RWPE2 (cell line): ENCODE measurements around the gene MED10.
A peak's percentile ranks its signal among the peaks of the same experiment; 100 is the strongest.

ENCODE experiments used
- ATAC-seq: fragments of 200-7000 bp; cut with Tn5 transposase; 3 replicates; pipeline ENCODE4 v1.9.1; 2021; ENCODE audit warnings: low read depth
- DNase-seq: peaks from one replicate; pipeline ENCODE4 v3.0.0-alpha.2; 2020; ENCODE audit warnings: low spot score
- H3K27ac ChIP-seq: fragments of 450-650 bp; 2 replicates; pipeline ENCODE4 v1.5.1; 2017; ENCODE audit warnings: mild to moderate bottlenecking; ENCODE audit not compliant: poor library complexity, severe bottlenecking
- H3K27me3 ChIP-seq: fragments of 250-450 bp; sonication (Bioruptor Pico); 2 replicates; pipeline ENCODE4 v1.5.1; 2021; ENCODE audit warnings: mild to moderate bottlenecking, moderate library complexity; ENCODE audit not compliant: insufficient read depth, poor library complexity, severe bottlenecking
- H3K36me3 ChIP-seq: fragments of 250-450 bp; sonication (Bioruptor Pico); 2 replicates; pipeline ENCODE4 v1.5.1; 2020; ENCODE audit warnings: low read depth, mild to moderate bottlenecking, moderate library complexity
- H3K4me1 ChIP-seq: fragments of 250-450 bp; sonication (Bioruptor Pico); 2 replicates; pipeline ENCODE4 v1.5.1; 2021; ENCODE audit warnings: mild to moderate bottlenecking, moderate library complexity; ENCODE audit not compliant: insufficient read depth, poor library complexity, severe bottlenecking
- H3K4me3 ChIP-seq: fragments of 250-450 bp; sonication (Bioruptor Pico); 2 replicates; pipeline ENCODE4 v1.5.1; 2021; ENCODE audit warnings: mild to moderate bottlenecking, moderate library complexity; ENCODE audit not compliant: severe bottlenecking
- H3K9me3 ChIP-seq: fragments of 250-450 bp; sonication (Bioruptor Pico); 2 replicates; pipeline ENCODE4 v1.5.1; 2021; ENCODE audit warnings: mild to moderate bottlenecking, moderate library complexity; ENCODE audit not compliant: severe bottlenecking
- TF ChIP-seq, protein P1 (sequence below): fragments of 450-650 bp; IDR thresholded peaks from one replicate; pipeline ENCODE4 v1.5.1; 2017; ENCODE audit warnings: mild to moderate bottlenecking, moderate library complexity; ENCODE audit not compliant: poor library complexity, severe bottlenecking

Gene MED10

DNA sequence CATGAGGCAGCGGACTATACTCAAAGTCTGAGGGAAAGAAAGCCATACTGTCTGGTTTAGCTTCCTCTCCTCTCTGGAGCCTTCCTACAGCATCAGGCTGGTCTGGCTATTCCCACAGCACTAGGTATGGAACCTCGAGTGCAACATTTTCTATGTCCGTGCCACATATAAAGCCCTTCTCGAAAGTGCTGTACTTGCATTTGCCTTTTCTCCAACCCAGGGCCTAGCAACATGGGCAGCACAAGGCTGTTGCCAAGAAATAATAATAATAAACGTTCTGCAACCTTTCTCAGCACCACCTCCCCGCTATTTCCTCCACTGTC lies 804 bp downstream of the MED10 start:
- no peak for DNase-seq
- Histone ChIP-seq H3K36me3 (peaks cover 47% of the 10 kb centered on the region), H3K27ac (peak overlapping the region; percentile 40), H3K4me3 (peak overlapping the region; percentile 74), H3K9me3 (no peaks in the 10 kb centered on the region), H3K4me1 (peaks cover 11% of the 10 kb centered on the region), H3K27me3 (no peaks in the 10 kb centered on the region)
- no peak for ATAC-seq
- TF ChIP-seq, protein P1, sequence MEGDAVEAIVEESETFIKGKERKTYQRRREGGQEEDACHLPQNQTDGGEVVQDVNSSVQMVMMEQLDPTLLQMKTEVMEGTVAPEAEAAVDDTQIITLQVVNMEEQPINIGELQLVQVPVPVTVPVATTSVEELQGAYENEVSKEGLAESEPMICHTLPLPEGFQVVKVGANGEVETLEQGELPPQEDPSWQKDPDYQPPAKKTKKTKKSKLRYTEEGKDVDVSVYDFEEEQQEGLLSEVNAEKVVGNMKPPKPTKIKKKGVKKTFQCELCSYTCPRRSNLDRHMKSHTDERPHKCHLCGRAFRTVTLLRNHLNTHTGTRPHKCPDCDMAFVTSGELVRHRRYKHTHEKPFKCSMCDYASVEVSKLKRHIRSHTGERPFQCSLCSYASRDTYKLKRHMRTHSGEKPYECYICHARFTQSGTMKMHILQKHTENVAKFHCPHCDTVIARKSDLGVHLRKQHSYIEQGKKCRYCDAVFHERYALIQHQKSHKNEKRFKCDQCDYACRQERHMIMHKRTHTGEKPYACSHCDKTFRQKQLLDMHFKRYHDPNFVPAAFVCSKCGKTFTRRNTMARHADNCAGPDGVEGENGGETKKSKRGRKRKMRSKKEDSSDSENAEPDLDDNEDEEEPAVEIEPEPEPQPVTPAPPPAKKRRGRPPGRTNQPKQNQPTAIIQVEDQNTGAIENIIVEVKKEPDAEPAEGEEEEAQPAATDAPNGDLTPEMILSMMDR: no peak

DNA sequence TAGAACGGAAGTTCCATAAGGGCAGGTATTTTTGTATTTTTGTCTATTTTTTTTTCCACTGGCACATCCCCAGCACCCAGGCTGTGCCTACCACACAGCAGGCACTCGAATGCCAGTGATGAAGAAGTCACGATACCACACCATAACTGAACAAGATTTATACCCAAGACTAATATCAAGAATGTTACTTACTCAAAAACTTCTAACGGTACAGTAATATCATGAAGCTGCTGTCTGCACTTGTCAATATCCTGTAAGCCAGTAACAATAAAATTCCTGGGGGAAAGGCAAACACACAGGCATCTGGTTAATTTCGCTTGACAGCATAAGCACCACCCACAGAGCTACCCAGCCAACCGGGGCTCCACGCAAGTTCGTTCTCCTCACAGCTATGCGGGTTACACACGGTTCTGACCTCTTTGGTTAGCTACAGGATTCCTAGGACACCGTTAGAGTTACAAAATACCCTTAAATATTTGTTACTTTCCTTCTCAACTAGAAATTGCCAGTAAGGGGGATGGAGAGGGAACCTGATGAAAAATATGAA lies 1.3 kb downstream of the MED10 start:
- no peak for ATAC-seq
- peaks cover 52% of the 10 kb centered on the region for H3K36me3 ChIP-seq
- H3K27me3 ChIP-seq: no peaks in the 10 kb centered on the region
- peaks cover 11% of the 10 kb centered on the region for H3K4me1 ChIP-seq
- no peaks in the 10 kb centered on the region for H3K9me3 ChIP-seq
- H3K27ac ChIP-seq: no peak overlapping the region
- DNase-seq: no peak
- H3K4me3 ChIP-seq: peak overlapping the region; percentile 74
- TF ChIP-seq, protein P1: no peak

- Histone ChIP-seq H3K27ac (no peak overlapping the region), H3K9me3 (no peaks in the 10 kb centered on the region), H3K4me3 (no peak overlapping the region), H3K4me1 (peaks cover 4% of the 10 kb centered on the region), H3K36me3 (peaks cover 79% of the 10 kb centered on the region), H3K27me3 (no peaks in the 10 kb centered on the region)
- TF ChIP-seq, protein P1: no peak
- DNase-seq: no peak
- ATAC-seq: no peak
These were observed 5.1 kb downstream of the MED10 start for GRCh38 chr5:6373081-6373846.

- DNase-seq (no peak), ATAC-seq (no peak)
- Histone ChIP-seq H3K27me3 (no peaks in the 10 kb centered on the region), H3K27ac (no peak overlapping the region), H3K4me3 (no peak overlapping the region), H3K9me3 (no peaks in the 10 kb centered on the region), H3K36me3 (peaks cover 79% of the 10 kb centered on the region), H3K4me1 (peaks cover 4% of the 10 kb centered on the region)
- TF ChIP-seq, protein P1: no peak
These were observed 5.9 kb downstream of the MED10 start for GRCh38 chr5:6372251-6373080.
